ENCODE measurements around the gene BCAS1. TPM values are rescaled to one million over a fixed set of nuclear protein-coding genes. Genes with fewer than 3 reads are reported as not detected.

BCAS1 gene
- total RNA-seq, 1 experiment from 2014 or later = 0.17 TPM

DNA sequence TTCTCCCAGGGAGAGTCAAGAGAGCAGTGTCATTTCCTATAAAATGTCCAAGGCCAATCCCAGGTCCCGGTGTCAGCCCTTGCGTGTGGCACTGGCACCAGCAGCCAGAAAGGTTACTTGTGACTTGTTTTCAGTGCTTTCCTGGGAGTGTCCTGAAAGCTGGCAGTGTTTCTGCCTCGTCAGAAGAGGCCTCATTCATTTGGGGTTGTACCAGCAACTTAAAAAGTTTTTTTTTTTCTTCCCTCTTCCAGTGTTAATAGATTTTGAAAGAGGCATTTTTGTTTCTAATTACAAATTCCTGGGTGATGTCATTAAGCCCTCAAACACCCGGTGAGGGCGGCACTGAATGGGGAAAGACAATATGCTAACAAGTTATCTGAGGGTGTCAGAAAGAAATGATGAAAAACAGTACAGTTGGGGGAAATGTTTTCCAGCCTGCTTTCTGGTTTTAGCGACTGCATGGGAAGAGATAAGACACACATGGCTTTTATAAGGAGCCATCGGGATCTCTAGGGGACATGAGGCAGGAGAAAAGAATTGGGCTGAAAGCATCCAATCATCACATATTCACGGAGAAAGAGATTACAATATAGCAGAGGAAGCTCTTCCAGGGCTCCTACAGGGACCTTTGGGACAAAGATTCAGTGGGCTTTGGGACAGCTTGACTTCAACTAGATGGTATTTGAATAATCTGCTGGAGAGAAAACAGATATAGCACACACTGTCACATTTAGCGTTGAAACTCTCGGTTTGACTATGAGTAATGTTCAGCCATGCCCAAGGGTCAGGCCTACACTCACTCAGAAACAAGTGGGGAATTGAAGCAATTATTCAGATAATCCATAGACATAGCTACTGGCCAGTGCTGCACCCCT, 153.0 kb downstream of the BCAS1 start:
- intact Hi-C loops (cut with micrococcal nuclease) = no loop called here
- Histone ChIP-seq H3K4me3 (replicated peaks in 1 of 2; ENCODE audit: low read depth in 1 of 2, low read length in 2 of 2) (no peak overlapping the region), H3K27ac (ENCODE audit: low read depth, low read length) (no peak overlapping the region), H3K4me1 (ENCODE audit: control insufficient read depth in 1 of 2, insufficient read depth in 2 of 2, low read length in 2 of 2) (peaks cover 9 to 38% of the 10 kb centered on the region in 2 experiments), H3K9me3 (ENCODE audit: control insufficient read depth in 1 of 2, insufficient read depth in 1 of 2, low read depth in 1 of 2, low read length in 2 of 2) (no peaks in the 10 kb centered on the region), H3K79me2 (ENCODE audit: insufficient read depth, low read length) (no peaks in the 10 kb centered on the region), H3K36me3 (ENCODE audit: control insufficient read depth in 1 of 2, insufficient read depth in 2 of 2, low read length in 2 of 2) (no peaks in the 10 kb centered on the region), H3K9me2 (ENCODE audit: insufficient read depth) (no peaks in the 10 kb centered on the region), H3K9ac (ENCODE audit: low read length) (peak overlapping the region; percentile 7; the same call in 1 of the 2 replicates), H3K4me2 (ENCODE audit: low read length) (no peak overlapping the region), H4K20me1 (ENCODE audit: insufficient read depth) (no peaks in the 10 kb centered on the region), H2AFZ (ENCODE audit: low read depth, low read length, poor library complexity, severe bottlenecking) (peak overlapping the region; percentile 66), H3K27me3 (ENCODE audit: insufficient read depth, low read length) (no peaks in the 10 kb centered on the region)
- CTCF ChIA-PET = interaction anchor here (1.8 to 2.0 kb wide), 2 partner anchors 22 to 338 kb away, joined by 4 to 9 read pairs; no protein-coding TSS in a partner anchor
- ATAC-seq (no peak), DNase-seq (ENCODE audit: low read depth, low spot score) (no peak)
- TF ChIP-seq SIN3A (IDR thresholded peaks at IDR 0.05; ENCODE audit: low read depth) (no peak), SRF (IDR thresholded peaks at IDR 0.05; ENCODE audit: low read depth) (no peak), EZH2phosphoT487 (IDR thresholded peaks at IDR 0.05; ENCODE audit: borderline replicate concordance) (no peak), FOSL1 (IDR thresholded peaks at IDR 0.05; ENCODE audit: low read depth) (no peak), JUND (IDR thresholded peaks at IDR 0.05) (no peak), SP1 (IDR thresholded peaks at IDR 0.05; ENCODE audit: low read depth) (no peak), RAD21 (IDR thresholded peaks at IDR 0.05; ENCODE audit: low read depth) (no peak), POLR2AphosphoS5 (IDR thresholded peaks at IDR 0.05; ENCODE audit: low read depth, low read length) (no peak), EZH2 (IDR thresholded peaks at IDR 0.05) (no peak), TCF7L2 (IDR thresholded peaks at IDR 0.05; ENCODE audit: borderline replicate concordance, extremely low read depth, insufficient read depth, insufficient read length) (no peak), ELF1 (IDR thresholded peaks at IDR 0.05; ENCODE audit: borderline replicate concordance, low read depth) (no peak), ZFX (IDR thresholded peaks at IDR 0.05) (no peak), ZNF274 (IDR thresholded peaks at IDR 0.05; ENCODE audit: low read depth, low read length) (no peak)
- TF ChIP-seq, protein P1, sequence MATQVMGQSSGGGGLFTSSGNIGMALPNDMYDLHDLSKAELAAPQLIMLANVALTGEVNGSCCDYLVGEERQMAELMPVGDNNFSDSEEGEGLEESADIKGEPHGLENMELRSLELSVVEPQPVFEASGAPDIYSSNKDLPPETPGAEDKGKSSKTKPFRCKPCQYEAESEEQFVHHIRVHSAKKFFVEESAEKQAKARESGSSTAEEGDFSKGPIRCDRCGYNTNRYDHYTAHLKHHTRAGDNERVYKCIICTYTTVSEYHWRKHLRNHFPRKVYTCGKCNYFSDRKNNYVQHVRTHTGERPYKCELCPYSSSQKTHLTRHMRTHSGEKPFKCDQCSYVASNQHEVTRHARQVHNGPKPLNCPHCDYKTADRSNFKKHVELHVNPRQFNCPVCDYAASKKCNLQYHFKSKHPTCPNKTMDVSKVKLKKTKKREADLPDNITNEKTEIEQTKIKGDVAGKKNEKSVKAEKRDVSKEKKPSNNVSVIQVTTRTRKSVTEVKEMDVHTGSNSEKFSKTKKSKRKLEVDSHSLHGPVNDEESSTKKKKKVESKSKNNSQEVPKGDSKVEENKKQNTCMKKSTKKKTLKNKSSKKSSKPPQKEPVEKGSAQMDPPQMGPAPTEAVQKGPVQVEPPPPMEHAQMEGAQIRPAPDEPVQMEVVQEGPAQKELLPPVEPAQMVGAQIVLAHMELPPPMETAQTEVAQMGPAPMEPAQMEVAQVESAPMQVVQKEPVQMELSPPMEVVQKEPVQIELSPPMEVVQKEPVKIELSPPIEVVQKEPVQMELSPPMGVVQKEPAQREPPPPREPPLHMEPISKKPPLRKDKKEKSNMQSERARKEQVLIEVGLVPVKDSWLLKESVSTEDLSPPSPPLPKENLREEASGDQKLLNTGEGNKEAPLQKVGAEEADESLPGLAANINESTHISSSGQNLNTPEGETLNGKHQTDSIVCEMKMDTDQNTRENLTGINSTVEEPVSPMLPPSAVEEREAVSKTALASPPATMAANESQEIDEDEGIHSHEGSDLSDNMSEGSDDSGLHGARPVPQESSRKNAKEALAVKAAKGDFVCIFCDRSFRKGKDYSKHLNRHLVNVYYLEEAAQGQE (IDR thresholded peaks at IDR 0.05; ENCODE audit: low read depth) = no peak
- TF ChIP-seq, protein P2, sequence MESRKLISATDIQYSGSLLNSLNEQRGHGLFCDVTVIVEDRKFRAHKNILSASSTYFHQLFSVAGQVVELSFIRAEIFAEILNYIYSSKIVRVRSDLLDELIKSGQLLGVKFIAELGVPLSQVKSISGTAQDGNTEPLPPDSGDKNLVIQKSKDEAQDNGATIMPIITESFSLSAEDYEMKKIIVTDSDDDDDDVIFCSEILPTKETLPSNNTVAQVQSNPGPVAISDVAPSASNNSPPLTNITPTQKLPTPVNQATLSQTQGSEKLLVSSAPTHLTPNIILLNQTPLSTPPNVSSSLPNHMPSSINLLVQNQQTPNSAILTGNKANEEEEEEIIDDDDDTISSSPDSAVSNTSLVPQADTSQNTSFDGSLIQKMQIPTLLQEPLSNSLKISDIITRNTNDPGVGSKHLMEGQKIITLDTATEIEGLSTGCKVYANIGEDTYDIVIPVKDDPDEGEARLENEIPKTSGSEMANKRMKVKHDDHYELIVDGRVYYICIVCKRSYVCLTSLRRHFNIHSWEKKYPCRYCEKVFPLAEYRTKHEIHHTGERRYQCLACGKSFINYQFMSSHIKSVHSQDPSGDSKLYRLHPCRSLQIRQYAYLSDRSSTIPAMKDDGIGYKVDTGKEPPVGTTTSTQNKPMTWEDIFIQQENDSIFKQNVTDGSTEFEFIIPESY (IDR thresholded peaks at IDR 0.05; ENCODE audit: extremely low read depth, insufficient replicate concordance, low read length) = no peak
- TF ChIP-seq, protein P3, sequence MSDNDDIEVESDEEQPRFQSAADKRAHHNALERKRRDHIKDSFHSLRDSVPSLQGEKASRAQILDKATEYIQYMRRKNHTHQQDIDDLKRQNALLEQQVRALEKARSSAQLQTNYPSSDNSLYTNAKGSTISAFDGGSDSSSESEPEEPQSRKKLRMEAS (IDR thresholded peaks at IDR 0.05) = no peak
- no TSS peak for BruUV-seq (replicated peaks)
- RAD21 ChIA-PET (ENCODE audit: low non-redundant PET in 1 of 2, low total read pairs in 2 of 2, uncharacterized antibody in 2 of 2, unreplicated experiment in 2 of 2) = no interaction called here
- POLR2A ChIA-PET = no interaction called here
